HG03139 (cell line): Measurements from ENCODE around the gene STX2.

ENCODE experiments used
- ATAC-seq: cut with Tn5 transposase; IDR thresholded peaks from one replicate; pipeline ENCODE4 v1.9.1; 2021; ENCODE audit not compliant: unreplicated experiment

Gene STX2

GRCh38 chr12:130831876-130832405 lies 7.1 kb downstream of the STX2 start:
- ATAC-seq = no peak

GRCh38 chr12:130831246-130831645 lies 7.8 kb downstream of the STX2 start:
- ATAC-seq = no peak

GRCh38 chr12:130830246-130830551 lies 8.9 kb downstream of the STX2 start:
- no peak for ATAC-seq

GRCh38 chr12:130829391-130830245 lies 9.4 kb downstream of the STX2 start:
- no peak for ATAC-seq

GRCh38 chr12:130828895-130829294 lies 10.2 kb downstream of the STX2 start:
- no peak for ATAC-seq

- ATAC-seq = no peak
Observed at GRCh38 chr12:130827432-130827831, 11.6 kb downstream of the STX2 start.

GRCh38 chr12:130826151-130826801 lies 12.8 kb downstream of the STX2 start:
- ATAC-seq = no peak

GRCh38 chr12:130825771-130826150 lies 13.3 kb downstream of the STX2 start:
- no peak for ATAC-seq

- no peak for ATAC-seq
Observed at GRCh38 chr12:130819681-130820080, 19.4 kb downstream of the STX2 start.

- peak; percentile 82 for ATAC-seq
Observed at GRCh38 chr12:130818635-130819576, 20.1 kb downstream of the STX2 start.

GRCh38 chr12:130818272-130818634 lies 20.8 kb downstream of the STX2 start:
- ATAC-seq = peak; percentile 6

GRCh38 chr12:130817804-130818203 lies 21.2 kb downstream of the STX2 start:
- ATAC-seq = no peak

GRCh38 chr12:130816097-130816496 lies 23.0 kb downstream of the STX2 start:
- ATAC-seq = no peak

GRCh38 chr12:130815028-130815741 lies 23.9 kb downstream of the STX2 start:
- no peak for ATAC-seq

- ATAC-seq = no peak
Observed at GRCh38 chr12:130813949-130814348, 25.1 kb downstream of the STX2 start.

GRCh38 chr12:130813436-130813835 lies 25.6 kb downstream of the STX2 start:
- ATAC-seq = no peak

GRCh38 chr12:130809791-130810190 lies 29.3 kb downstream of the STX2 start:
- no peak for ATAC-seq

- ATAC-seq = no peak
Observed at GRCh38 chr12:130807309-130807708, 31.7 kb downstream of the STX2 start.

- ATAC-seq = no peak
Observed at GRCh38 chr12:130806574-130806973, 32.5 kb downstream of the STX2 start.

- no peak for ATAC-seq
Observed at GRCh38 chr12:130805635-130806034, 33.4 kb downstream of the STX2 start.

GRCh38 chr12:130804216-130804615 lies 34.8 kb downstream of the STX2 start:
- ATAC-seq = no peak
